Panc1 (cell line): ENCODE results near the gene PDE9A. TPM values are rescaled to one million over a fixed set of nuclear protein-coding genes. Genes with fewer than 3 reads are reported as not detected.

Experiments
- ATAC-seq: fragments of 200-7000 bp; cut with Tn5 transposase; 2 replicates; pipeline ENCODE4 v1.9.1; 2020; ENCODE audit warnings: mild to moderate bottlenecking, moderate library complexity
- BruUV-seq: library from RNA; stranded (reverse); fragments of 400-500 nt; replicated peaks from 2 replicates; lab custom pipeline; 2021; lab: Mats Ljungman, UMichigan
- CTCF ChIA-PET: fragments of 300-600 bp; sonication (Branson Sonifier 250); formaldehyde crosslinking; loops from one replicate; lab custom pipeline; 2022; ENCODE audit warnings: antibody characterized with exemption; lab: Charles Lee
- POLR2A ChIA-PET: fragments of 300-600 bp; sonication (Branson Sonifier 250); formaldehyde crosslinking; loops from one replicate; lab custom pipeline; 2022; ENCODE audit warnings: antibody characterized with exemption; lab: Charles Lee
- DNase-seq: peaks from one replicate; pipeline ENCODE4 v3.0.0-alpha.2; 2010; ENCODE audit warnings: low read depth, low spot score
- H3K27ac ChIP-seq: 2 replicates; pipeline ENCODE4 v1.5.1; 2011; ENCODE audit warnings: mild to moderate bottlenecking, low read length, inconsistent platforms
- H3K27me3 ChIP-seq: fragments of 200-500 bp; sonication (Bioruptor generic); 2 replicates; pipeline ENCODE4 v1.6.0; 2014; ENCODE audit warnings: low read length, inconsistent platforms; ENCODE audit not compliant: control insufficient read depth, insufficient read depth
- H3K36me3 ChIP-seq: fragments of 200-500 bp; sonication (Bioruptor generic); 2 replicates; pipeline ENCODE4 v1.5.1; 2014; ENCODE audit warnings: inconsistent platforms, mild to moderate bottlenecking, low read length, moderate library complexity; ENCODE audit not compliant: control insufficient read depth, insufficient read depth
- H3K4me1 ChIP-seq: 2 replicates; pipeline ENCODE4 v1.5.1; 2011; ENCODE audit warnings: inconsistent platforms, mild to moderate bottlenecking, low read length, moderate library complexity; ENCODE audit not compliant: control insufficient read depth, insufficient read depth
- H3K4me3 ChIP-seq, 2 experiments: 2 replicates each; pipeline ENCODE4 v1.5.1; 2011 to 2012; ENCODE audit warnings: low read depth in 2 of 2, low read length in 2 of 2, mild to moderate bottlenecking in 2 of 2, inconsistent platforms in 1 of 2, moderate library complexity in 1 of 2
- H3K9me3 ChIP-seq: fragments of 200-500 bp; sonication (Bioruptor generic); 2 replicates; pipeline ENCODE4 v1.5.1; 2014; ENCODE audit warnings: low read depth, mild to moderate bottlenecking, inconsistent platforms, low read length, moderate library complexity; ENCODE audit not compliant: control insufficient read depth, insufficient read depth
- CTCF ChIP-seq: fragments of 450-650 bp; IDR thresholded peaks from 2 replicates; pipeline ENCODE4 v1.5.1; 2017; ENCODE audit warnings: mild to moderate bottlenecking
- POLR2AphosphoS5 ChIP-seq: IDR thresholded peaks from 2 replicates; pipeline ENCODE4 v1.6.1; 2012; ENCODE audit warnings: mild to moderate bottlenecking, low read depth, low read length, moderate library complexity
- REST ChIP-seq, 2 experiments: IDR thresholded peaks; 2 replicates each; pipeline ENCODE4 v1.6.1; 2011 to 2012; ENCODE audit warnings: low read depth in 2 of 2, control low read depth in 1 of 2, low read length in 1 of 2, mild to moderate bottlenecking in 1 of 2, moderate library complexity in 1 of 2; ENCODE audit not compliant: insufficient read depth in 1 of 2
- SIN3A ChIP-seq: IDR thresholded peaks from 2 replicates; pipeline ENCODE4 v1.6.1; 2012; ENCODE audit warnings: low read depth, mild to moderate bottlenecking, low read length, moderate library complexity, borderline replicate concordance; ENCODE audit not compliant: insufficient read depth
- TCF7L2 ChIP-seq: IDR thresholded peaks from 2 replicates; pipeline ENCODE4 v1.6.1; 2011; ENCODE audit warnings: mild to moderate bottlenecking, low read depth, low read length, inconsistent platforms
- in situ Hi-C: cut with HindIII; loops from 2 replicates; pipeline ENCODE4 v1.10.0; 2016; ENCODE audit warnings: low sequenced_read_pairs, low pct_unique_long_range_greater_than_20kb
- intact Hi-C: fragments of 100-400 bp; cut with micrococcal nuclease; formaldehyde crosslinking; loops from one replicate; pipeline ENCODE4 v1.10.0; 2022; ENCODE audit not compliant: unreplicated experiment
- total RNA-seq: library from RNA; stranded (reverse); gene quantifications from one replicate; pipeline ENCODE4 v1.2.1, GENCODE V29; 2021; ENCODE audit not compliant: unreplicated experiment

Gene PDE9A
- total RNA-seq, 1 experiment from 2014 or later: 0.72 TPM

DNA sequence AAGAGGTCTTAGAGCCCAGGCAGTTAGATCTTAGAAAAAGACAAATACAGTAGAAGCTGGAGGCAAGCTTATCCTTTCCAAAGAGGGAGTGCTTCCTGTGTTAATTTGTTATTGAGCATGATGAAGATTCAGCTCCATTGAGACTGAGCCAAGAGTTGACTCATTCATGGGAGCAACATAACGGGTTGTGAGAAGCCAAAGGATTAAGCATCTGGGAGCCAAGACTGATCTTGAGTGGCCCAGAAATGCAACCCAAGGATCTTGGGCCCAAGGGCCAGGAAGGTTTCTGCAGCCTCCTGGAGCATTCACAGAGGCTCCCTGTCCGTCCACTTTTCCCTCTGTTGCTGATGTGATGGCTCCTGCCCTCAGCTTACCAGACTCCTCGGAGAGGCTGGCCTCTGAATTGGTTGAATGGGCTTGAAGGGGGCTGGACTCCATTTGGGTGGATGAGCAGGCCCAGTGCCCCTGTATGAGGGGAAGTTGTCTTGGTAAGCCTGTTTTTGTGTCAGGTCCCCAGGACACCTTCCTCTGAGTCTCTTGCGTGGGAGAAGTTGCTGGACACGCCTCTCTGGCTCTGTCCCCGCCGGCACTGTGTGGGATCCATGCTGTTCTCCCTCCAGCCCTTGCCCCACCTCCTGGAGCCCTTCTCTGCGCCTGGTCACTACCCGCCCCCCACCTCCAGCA, 42.4 kb downstream of the PDE9A start:
- Histone ChIP-seq H3K4me1 (no peaks in the 10 kb centered on the region), H3K27me3 (no peaks in the 10 kb centered on the region), H3K27ac (no peak overlapping the region), H3K9me3 (no peaks in the 10 kb centered on the region), H3K36me3 (no peaks in the 10 kb centered on the region), H3K4me3 (no peak overlapping the region)
- ChIA-PET CTCF (no interaction called here), POLR2A (interaction anchor here (0.5 kb wide), 1 partner anchor 78 kb away, joined by 4 read pairs; no protein-coding TSS in a partner anchor)
- no TSS peak for BruUV-seq
- intact Hi-C loops (no loop called here), in situ Hi-C loops (no loop called here)
- DNase-seq: no peak
- no peak for ATAC-seq
- TF ChIP-seq POLR2AphosphoS5 (no peak), SIN3A (no peak), CTCF (no peak), TCF7L2 (no peak), REST (IDR thresholded peaks at IDR 0.05; ENCODE audit: insufficient read depth in 1 of 2, low read depth in 2 of 2, low read length in 1 of 2) (no peak)

GRCh38 chr21:42696501-42697040, 43.1 kb downstream of the PDE9A start:
- DNase-seq: no peak
- intact Hi-C loops: no loop called here
- in situ Hi-C loops: no loop called here
- no peak for ATAC-seq
- POLR2A ChIA-PET: no interaction called here
- Histone ChIP-seq H3K27me3 (no peaks in the 10 kb centered on the region), H3K27ac (no peak overlapping the region), H3K9me3 (no peaks in the 10 kb centered on the region), H3K36me3 (no peaks in the 10 kb centered on the region), H3K4me3 (no peak overlapping the region), H3K4me1 (no peaks in the 10 kb centered on the region)
- BruUV-seq: no TSS peak
- CTCF ChIA-PET: no interaction called here
- no peak for TF ChIP-seq SIN3A
- no peak for TF ChIP-seq REST (IDR thresholded peaks at IDR 0.05; ENCODE audit: insufficient read depth in 1 of 2, low read depth in 2 of 2, low read length in 1 of 2)
- TF ChIP-seq CTCF: no peak
- no peak for TF ChIP-seq POLR2AphosphoS5
- TF ChIP-seq TCF7L2: no peak
